HG03571 (cell line): ENCODE data around the gene AKNAD1.

ENCODE experiments used
- ATAC-seq: cut with Tn5 transposase; IDR thresholded peaks from one replicate; pipeline ENCODE4 v1.9.1; 2021; ENCODE audit not compliant: unreplicated experiment

Gene AKNAD1

DNA sequence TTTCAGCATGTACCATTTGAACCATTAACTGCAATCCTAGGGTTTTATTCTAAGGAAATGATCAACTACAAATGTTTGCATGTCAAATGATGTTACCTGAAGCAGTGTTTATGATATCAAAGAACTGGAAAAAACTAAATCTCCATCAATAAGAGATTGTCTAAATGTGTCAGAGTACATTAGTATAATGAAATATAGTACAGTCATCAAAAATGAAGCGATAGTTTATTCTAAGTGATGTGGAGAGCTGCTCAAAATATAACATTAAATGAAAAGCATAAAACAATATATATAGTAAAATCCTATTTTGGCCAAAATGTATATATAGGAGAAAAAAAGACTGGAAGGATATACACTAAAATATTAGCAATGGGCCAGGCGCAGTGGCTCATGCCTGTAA lies 24.0 kb downstream of the AKNAD1 start:
- ATAC-seq = no peak

DNA sequence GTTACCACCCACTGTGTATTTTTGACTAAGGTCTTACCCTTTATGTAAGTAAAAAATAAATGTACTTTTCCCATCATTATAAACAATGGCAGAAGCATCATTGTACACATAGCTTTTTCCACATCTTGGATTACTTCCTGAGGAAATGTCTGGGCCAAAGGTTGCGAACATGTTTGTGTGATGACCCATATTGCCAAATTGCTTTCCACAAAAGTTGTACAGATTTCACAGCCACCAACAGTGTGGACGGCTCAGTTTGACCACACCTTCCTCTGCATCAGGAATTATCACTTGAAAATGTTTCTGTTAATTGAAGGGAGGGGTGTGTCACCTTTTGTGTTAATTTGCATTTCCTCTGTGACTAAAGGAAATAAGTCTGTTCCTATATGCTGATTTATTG lies 25.7 kb downstream of the AKNAD1 start:
- no peak for ATAC-seq

DNA sequence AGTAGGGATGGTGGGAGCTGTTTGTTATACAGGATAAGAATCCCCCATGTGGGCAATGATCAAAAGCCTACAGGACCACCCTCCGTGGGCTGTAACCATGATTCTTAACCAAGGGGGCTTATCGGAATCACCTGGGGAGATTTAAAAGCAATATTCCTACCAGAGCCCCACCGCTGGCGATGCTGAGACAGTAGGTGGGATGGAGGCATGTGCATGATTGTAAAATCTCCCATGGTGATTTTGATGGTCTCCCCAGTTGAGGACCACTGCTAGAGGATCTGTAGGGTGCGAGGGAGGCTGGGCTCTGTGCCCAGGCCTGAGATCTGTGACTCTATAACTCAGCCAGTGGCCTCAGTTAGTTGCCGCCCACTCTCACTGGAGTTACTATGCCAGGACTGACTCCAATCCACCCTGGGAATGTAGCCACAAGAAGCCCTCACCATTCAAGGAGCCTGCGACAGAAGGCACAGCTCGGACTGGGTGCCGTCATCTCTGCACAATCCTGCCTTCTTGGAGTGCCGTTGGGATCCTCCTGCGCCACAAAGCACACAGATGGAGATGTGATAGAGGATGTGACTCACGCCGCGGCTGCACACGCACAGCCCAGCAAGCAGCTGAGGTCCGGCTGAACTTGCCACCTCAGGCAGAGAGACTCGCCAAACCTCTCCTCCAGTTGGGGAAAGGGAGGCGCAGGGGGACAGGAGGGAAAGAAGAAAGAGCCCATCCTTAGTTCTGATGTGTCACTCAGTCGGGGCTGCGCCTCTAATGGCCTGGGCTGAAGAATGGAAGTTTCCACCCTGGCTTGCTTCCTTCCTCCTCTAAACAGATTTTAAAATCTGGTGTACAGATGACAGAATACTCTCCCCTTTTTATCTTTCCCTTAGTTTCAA lies 26.5 kb downstream of the AKNAD1 start:
- no peak for ATAC-seq

DNA sequence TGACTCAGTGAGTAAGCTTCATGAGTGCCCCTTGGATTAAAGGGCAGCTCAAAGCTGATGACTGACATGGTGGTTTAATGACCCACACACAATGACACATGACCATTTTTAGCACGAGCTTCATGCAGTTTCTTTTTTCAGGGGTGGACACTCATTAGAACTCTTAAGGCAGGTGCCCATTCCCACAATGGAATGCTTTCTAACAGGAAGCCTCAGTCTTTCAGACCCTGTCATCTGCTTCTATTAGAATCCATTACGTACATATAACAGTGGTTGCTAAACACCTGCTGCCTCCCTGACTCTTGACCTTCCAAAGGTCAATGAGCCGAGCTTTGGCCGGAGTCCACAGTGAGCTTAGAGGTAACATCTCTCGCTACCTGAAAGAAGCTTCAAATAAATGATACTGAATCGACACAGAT lies 27.4 kb downstream of the AKNAD1 start:
- no peak for ATAC-seq

DNA sequence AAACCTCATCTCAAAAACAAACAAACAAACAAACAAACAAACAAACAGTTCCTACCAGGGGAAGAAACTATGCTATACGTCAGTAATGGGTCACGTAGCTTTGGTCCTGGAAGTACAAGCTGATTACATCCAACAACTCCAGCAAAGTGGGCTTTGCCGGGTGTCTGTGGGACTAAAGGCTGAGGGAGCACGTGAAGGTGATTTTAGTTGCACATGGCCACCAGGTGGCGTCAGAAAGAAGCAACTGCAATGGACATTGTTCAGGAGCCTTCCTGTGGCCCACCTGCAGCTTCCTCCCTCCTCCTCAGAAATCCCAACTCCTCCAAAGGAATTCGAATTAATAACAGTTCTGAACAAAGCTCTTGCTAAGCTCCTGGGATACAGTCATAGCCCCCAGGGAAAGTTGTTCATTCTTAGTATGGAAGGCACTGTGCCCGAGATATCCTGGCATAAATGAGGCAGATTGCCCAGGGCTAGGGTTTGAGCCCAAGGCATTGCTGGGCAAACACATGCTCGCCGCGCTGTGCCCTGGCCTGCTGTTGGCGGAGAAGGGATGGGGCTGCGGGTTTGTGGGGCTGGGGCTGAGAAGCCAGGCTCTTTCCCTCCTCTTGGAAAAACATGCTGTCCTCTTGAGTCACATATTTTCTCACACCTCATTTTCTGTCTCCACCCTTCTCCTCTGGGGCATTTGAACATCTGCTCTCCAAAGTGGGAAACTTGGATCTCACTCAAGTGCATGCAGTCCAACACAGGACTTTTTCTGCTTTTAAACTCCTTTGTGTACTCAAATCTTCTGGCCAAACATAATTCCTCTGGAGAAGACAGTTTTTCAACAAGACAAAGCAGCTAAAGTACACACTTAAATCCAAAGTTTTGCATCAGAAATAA lies 28.6 kb downstream of the AKNAD1 start:
- no peak for ATAC-seq

DNA sequence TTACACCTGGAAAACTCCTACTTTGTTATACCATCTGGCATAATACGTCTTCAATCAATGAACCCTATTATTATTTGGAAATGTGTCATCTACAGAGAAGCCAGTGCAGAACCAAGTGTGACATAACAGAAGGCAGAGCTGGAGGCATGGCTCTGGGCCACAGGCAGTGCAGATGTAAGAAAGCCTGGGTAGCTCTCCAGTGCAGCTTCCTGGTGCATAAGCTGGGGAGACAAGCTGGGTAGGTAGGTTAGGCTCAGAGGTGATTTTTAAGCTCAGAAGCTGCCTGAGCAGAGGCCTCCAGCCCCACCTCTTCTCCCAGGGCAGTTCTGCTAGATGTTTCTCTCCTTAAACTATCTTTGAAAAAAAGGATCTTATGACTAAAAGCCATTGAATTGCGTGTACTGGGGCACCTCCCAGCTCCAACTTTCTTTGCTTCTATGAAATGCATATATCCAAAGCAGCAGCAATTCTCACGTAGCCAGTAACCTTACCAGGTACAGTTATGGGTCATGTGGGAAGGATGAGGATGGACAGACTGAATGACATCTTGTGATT lies 30.7 kb downstream of the AKNAD1 start:
- no peak for ATAC-seq

DNA sequence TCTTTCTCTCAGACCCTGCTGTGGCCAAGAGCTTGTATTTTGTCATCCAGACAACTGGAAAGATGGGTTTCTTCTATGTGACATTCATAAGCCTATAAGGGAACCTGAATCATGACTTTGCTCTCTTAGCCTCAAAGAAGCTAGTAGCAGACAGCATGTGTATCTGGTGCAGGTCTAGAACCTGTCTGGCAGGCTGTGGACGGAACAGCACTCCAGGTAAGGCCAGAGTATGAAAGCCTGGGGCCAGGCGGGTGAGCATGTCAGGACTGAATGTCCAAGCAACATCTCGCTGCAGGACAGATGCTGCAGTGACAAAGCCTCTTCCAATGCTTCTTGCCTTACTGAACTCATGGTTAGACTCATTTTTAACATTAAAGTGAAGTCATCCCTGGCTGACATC lies 32.8 kb downstream of the AKNAD1 start:
- ATAC-seq = no peak

DNA sequence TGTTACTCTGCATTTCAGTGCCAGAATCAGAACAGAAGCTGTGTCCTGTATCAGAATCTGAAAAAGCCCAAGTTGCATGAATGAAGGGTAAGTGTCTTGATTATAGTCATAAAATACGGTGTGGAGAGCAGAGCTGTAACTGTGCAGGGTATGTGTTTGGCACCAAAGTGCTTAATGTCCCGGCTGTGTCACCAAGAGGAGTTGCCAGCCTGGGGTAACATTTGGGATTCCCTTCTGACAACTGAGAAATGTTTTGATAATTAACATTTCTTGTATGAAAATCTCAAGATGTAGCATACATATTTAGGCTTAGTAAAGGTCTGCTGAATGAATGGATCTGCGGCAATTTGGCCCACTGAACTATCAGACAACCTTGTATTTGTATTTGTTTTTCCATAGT lies 33.3 kb downstream of the AKNAD1 start:
- ATAC-seq = no peak

DNA sequence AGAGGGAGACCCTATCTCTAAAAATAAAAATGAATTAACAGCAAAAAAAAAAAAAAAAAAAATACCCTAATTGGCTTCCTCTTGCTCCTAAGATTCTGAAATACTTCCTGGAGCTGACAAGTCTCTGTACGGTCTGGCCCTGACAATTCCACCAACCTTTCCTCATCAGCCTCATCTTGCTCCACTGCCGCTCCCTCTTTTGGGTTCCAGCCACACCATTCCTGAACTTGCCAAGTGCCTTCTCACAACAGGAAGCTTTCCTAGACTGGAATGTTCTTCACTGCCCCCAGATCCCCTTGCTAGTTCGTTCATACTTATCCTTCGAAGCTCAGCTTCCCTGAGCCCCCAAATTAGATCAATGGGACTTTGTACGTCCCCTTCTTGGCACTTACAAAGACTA lies 37.0 kb downstream of the AKNAD1 start:
- ATAC-seq = no peak

DNA sequence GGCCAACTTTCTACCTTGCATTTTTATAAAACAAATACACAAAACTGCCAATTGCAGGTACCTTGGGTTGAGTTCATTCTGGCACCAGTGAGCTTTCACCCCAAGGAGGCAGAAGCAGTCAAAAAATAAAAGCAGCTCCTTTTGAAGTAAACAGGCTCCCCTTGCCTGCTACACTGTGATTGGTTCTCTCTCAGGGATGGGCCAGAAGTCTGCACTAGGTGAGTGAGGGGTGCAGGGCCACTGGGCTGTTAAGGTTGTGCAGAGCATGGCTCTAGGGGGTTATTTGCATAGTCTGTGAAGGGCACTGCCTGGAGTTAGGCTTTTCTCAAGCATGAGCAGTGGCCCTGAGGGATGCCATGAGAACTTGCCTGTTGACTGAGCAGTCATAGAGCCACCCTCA lies 39.1 kb downstream of the AKNAD1 start:
- no peak for ATAC-seq

DNA sequence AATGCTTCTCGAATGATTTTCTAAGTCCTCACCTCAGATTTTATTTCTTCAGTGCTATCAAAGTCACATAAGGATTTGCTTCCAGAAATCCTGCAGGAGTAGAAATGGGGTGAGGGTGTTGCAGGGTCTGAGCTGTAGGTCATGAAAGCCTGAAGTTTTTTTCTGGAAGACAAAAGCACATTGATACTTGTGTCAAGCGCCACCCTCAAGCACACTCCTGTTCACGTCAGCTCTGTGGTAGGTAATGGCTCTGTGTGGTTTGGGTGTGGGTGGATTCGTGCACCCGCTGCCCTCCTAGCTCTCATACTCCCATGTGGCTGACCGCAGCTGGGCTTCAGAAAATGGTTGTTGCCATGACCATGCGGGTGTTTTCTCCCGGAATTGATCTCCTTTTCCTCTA lies 39.9 kb downstream of the AKNAD1 start:
- no peak for ATAC-seq

DNA sequence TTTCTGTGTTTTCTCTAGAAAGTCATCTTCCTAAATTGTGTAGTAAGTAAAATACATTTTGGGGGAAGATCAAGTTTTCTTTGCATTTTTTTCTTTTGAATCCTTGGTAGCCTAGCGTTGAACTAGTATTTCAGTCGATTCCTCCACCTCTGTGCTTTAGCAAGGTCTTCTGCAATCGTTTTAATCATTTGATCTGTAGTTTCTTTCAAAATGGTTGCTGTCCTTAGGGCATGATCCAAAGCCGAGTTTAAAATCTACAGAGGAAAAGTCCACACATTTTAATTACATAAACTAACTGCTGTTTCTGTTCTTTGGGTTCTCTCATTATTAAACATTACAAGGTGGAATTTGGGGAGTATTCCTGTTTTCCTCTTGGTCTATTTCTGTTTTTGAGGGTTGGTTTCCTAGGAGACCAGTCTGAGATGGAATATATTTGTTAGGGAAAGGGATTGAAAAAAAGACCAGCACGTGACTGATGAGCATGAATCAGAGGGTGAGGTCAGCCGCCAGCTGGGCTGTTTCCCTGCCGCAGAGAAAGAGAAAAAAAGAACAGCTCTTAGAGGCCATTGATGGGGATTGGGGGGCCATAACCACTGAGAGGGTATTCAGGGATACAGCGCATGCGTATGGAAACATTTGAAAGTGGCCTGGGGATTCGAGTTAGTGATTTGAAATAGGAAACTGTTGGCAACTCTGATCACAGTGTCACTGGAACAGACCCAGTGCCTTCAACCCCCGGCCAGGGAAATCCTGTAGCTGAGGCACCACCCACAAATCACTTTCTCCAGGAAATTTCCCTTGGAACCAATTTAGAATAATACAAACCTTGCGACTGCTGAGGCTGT lies 40.6 kb downstream of the AKNAD1 start:
- no peak for ATAC-seq

DNA sequence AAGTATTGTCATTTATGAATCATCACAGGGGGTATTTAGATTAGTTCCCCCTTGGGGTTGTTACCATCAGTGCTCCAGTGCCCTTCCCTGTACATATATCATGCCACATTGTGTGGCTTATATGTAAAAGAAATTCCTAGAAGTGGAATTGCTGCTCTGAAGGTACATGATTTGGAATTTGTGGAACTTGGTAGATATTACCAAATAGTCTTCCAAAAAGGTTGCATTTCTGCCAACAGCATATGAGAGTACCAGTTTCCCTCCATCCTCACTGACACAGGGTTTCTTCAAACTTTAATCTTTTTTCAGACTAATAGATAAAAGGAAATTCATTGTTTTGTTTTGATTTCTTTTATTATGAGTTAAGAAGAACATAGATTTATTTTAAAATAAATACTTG lies 41.3 kb downstream of the AKNAD1 start:
- ATAC-seq = no peak

DNA sequence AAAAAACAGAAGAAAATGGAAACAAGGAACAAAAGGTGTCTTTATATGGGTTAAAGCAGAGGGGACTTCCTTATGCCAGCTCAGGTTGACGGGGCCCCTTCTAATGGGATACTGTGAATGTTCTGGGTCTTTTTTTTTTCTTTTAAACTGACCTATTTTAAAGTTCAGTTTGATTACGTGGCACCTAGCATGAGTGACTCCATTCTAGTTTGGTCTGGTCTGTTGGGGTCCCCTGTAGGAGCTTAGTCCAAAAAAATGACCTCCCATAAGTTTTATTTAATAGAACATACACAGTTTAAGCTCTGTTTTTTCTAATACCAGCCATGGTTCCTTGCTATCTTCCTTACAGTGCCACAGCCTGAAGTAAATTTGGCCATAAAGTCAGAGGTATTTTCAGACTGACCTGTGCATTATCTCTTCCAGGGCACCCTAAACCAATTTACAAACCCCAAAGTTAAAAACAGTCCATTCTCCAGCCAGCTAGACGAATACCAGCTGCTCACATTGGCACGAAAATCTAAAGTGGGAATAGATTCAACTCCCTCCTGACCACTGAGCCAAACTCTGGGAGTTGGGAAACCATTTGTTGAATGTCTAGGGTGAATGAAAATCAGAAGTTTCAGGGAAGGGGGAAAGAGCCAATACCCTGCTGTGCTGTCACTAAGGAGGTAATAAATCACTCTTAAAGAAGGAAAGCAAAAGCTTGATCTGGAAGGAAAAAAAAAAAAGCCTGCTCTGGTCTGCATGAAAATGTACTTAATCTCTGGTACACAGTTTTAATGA lies 42.4 kb downstream of the AKNAD1 start:
- no peak for ATAC-seq

DNA sequence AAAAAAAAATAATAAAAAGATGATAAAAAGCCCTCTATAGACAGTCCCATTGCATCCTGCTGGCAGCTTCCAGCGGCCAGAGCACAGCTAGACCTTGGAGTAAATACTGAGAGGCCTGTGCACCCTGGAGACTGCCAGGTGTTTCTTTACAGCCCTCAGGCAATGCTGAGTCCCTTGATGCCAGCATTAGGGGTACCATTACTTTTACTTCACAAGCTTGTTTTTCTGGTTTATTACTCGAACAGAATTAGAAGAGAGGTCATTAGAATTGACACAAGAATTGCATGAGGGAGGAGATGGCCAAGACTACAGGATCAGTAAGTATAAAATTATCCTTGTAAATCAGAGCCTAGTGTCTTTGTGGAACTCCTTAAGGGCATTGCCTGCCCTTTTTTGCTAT lies 43.6 kb downstream of the AKNAD1 start:
- no peak for ATAC-seq

DNA sequence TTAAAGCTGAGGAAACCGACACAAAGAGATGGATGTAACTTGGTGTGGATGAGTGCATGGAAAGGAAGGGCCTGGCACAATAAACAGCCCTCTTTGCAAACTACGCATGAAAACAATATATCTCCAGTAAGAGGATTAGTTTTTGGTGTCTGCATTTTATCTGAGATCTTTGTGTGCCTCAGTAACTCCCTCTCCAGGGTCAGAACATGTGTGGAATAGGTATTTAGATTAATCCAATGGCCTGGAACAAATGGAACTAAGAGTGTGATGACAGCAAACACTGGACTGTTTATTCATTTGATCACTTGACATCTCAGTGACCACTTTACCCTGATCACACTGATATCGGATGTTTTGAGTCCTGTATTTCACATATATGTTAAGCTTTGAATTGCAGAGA lies 45.3 kb downstream of the AKNAD1 start:
- ATAC-seq = no peak

DNA sequence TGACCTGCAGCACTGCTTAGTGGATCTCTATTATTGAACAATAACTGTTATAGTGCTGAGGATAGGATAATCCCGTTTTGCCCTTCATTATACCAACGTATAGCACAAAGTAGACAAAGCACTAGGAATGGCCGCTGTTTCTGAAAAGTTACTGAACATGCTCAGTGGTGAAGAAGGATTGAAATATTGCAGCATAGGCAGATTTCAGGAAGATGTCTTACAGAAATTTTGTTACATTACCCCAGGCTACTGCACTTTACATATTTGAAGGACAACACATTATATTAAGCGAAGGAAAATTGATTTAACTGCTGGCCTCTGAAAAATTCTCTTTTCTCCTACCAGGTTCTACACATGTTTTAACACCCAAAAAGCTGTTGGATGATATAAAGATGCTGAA lies 48.5 kb downstream of the AKNAD1 start:
- ATAC-seq = no peak

DNA sequence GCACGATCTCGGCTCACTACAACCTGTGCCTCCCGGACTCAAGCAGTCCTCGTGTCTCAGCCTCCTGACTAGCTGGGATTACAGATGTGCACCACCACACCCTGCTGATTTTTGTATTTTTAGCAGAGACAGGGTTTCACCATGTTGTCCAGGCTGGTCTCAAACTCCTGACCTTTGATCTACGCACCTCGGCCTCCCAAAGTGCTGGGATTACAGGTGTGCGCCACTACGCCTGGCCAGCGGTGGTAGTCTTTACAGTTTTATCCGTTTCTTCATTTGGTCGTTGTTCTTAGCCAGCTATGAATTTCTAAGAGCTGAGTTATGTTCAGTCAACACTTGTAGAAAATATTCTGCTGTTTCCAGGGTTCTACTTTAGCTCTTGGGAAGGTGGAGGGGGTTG lies 53.3 kb downstream of the AKNAD1 start:
- ATAC-seq = no peak

DNA sequence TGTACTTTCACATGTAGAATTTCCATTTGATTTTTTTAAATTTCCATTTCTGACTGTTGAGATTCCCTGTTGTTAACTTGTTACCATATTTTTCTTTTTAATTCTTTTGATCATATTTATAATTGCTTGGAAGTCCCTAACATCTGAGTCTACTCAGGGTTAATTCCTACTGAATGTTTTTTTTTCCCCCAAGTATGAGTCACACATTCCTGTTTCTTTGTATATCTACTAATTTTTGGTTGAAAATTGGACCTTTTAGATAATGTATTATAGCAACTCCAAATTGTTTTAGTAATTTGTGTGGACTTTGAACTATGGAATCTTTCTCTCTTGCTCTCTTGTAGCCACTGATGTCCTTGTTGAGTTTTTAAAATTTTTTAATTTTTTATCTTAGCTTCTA lies 55.8 kb downstream of the AKNAD1 start:
- ATAC-seq = no peak

DNA sequence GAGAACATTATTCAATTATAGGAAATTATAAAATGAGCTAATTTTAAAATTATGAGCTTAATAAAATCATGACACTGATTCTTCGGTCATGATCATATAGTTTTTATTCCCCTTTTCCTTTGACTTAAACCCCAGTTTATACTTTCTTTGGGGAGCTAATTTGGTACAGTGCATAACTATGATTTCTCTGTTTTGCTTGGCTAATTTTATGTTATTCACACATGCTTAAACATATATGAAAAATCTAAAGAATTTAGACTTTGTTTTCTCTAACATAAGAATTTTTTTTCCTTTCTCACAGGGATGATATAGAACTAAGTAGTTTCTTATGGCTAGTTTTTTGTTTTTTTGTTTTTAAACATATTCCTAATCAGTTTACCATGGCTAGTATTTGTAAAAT lies 57.9 kb downstream of the AKNAD1 start:
- no peak for ATAC-seq
